ENCODE measurements around the gene DCAKD.

The DCAKD gene

GRCh38 chr17:45077643-45078042, 26.2 kb upstream of the DCAKD start:
- H3K36me3 ChIP-seq (replicated peaks; ENCODE audit: insufficient read depth, low read length) = peaks cover 6% of the 10 kb centered on the region; the same call in 1 of the 2 replicates
- H3K79me2 ChIP-seq (ENCODE audit: low read length) = peaks cover 79% of the 10 kb centered on the region
- H4K20me1 ChIP-seq (ENCODE audit: insufficient read depth, low read length) = 0 out of 2 replicates have a peak, but pooled peaks cover 7% of the 10 kb centered on the region
- no peak overlapping the region for H3K4me3 ChIP-seq (ENCODE audit: low read length)
- H3K27me3 ChIP-seq (replicated peaks; ENCODE audit: insufficient read depth, low read length) = no peaks in the 10 kb centered on the region
- no peaks in the 10 kb centered on the region for H3K4me1 ChIP-seq (ENCODE audit: low read length)
- no peak overlapping the region for H3K27ac ChIP-seq (ENCODE audit: low read length)
- H3K9ac ChIP-seq (ENCODE audit: low read length) = no peak overlapping the region
- no peaks in the 10 kb centered on the region for H3K9me2 ChIP-seq (replicated peaks; ENCODE audit: insufficient read depth, low read length)
- no peaks in the 10 kb centered on the region for H3F3A ChIP-seq (ENCODE audit: insufficient read depth, low read length)
- no peak overlapping the region for H2AFZ ChIP-seq (ENCODE audit: low read length)
- no peak overlapping the region for H3K4me2 ChIP-seq (ENCODE audit: low read depth, low read length)
- no peak for DNase-seq
- H3K9me3 ChIP-seq (replicated peaks; ENCODE audit: insufficient read depth, low read length) = no peaks in the 10 kb centered on the region
- TF ChIP-seq EZH2 (optimal IDR thresholded peaks at IDR 0.05; ENCODE audit: low read depth, low read length) (no peak), CTCF (IDR thresholded peaks at IDR 0.05; ENCODE audit: low read length) (no peak), EZH2phosphoT487 (IDR thresholded peaks at IDR 0.05; ENCODE audit: low read length) (no peak)

- TF ChIP-seq EZH2phosphoT487 (IDR thresholded peaks at IDR 0.05; ENCODE audit: low read length) (no peak), EZH2 (optimal IDR thresholded peaks at IDR 0.05; ENCODE audit: low read depth, low read length) (no peak), CTCF (IDR thresholded peaks at IDR 0.05; ENCODE audit: low read length) (no peak)
- no peak for DNase-seq
- Histone ChIP-seq H4K20me1 (ENCODE audit: insufficient read depth, low read length) (0 out of 2 replicates have a peak, but pooled peaks cover 7% of the 10 kb centered on the region), H3K79me2 (ENCODE audit: low read length) (peaks cover 94% of the 10 kb centered on the region), H3K36me3 (replicated peaks; ENCODE audit: insufficient read depth, low read length) (peaks cover 10% of the 10 kb centered on the region; the same call in 1 of the 2 replicates), H2AFZ (ENCODE audit: low read length) (no peak overlapping the region), H3K9ac (ENCODE audit: low read length) (no peak overlapping the region), H3K27ac (ENCODE audit: low read length) (no peak overlapping the region), H3K9me3 (replicated peaks; ENCODE audit: insufficient read depth, low read length) (no peaks in the 10 kb centered on the region), H3K27me3 (replicated peaks; ENCODE audit: insufficient read depth, low read length) (no peaks in the 10 kb centered on the region), H3K9me2 (replicated peaks; ENCODE audit: insufficient read depth, low read length) (no peaks in the 10 kb centered on the region), H3K4me2 (ENCODE audit: low read depth, low read length) (no peak overlapping the region), H3K4me3 (ENCODE audit: low read length) (no peak overlapping the region), H3K4me1 (ENCODE audit: low read length) (no peaks in the 10 kb centered on the region), H3F3A (ENCODE audit: insufficient read depth, low read length) (no peaks in the 10 kb centered on the region)
These were observed 22.1 kb upstream of the DCAKD start for GRCh38 chr17:45073414-45074070.

- no peak for TF ChIP-seq EZH2phosphoT487 (IDR thresholded peaks at IDR 0.05; ENCODE audit: low read length)
These were observed 19.4 kb upstream of the DCAKD start for GRCh38 chr17:45070809-45071208.

GRCh38 chr17:45070001-45070400, 18.6 kb upstream of the DCAKD start:
- Histone ChIP-seq H3K4me1 (ENCODE audit: low read length) (no peaks in the 10 kb centered on the region), H3K9me2 (replicated peaks; ENCODE audit: insufficient read depth, low read length) (no peaks in the 10 kb centered on the region), H4K20me1 (ENCODE audit: insufficient read depth, low read length) (peaks cover 6% of the 10 kb centered on the region; the same call in 1 of the 2 replicates), H3K27me3 (replicated peaks; ENCODE audit: insufficient read depth, low read length) (no peaks in the 10 kb centered on the region), H3K4me3 (ENCODE audit: low read length) (no peak overlapping the region), H3K79me2 (ENCODE audit: low read length) (peaks cover 95% of the 10 kb centered on the region), H3K4me2 (ENCODE audit: low read depth, low read length) (no peak overlapping the region), H2AFZ (ENCODE audit: low read length) (no peak overlapping the region), H3K27ac (ENCODE audit: low read length) (no peak overlapping the region), H3F3A (ENCODE audit: insufficient read depth, low read length) (no peaks in the 10 kb centered on the region), H3K36me3 (replicated peaks; ENCODE audit: insufficient read depth, low read length) (peaks cover 10% of the 10 kb centered on the region; the same call in 1 of the 2 replicates), H3K9me3 (replicated peaks; ENCODE audit: insufficient read depth, low read length) (no peaks in the 10 kb centered on the region), H3K9ac (ENCODE audit: low read length) (no peak overlapping the region)
- TF ChIP-seq EZH2phosphoT487 (IDR thresholded peaks at IDR 0.05; ENCODE audit: low read length) (no peak), EZH2 (optimal IDR thresholded peaks at IDR 0.05; ENCODE audit: low read depth, low read length) (no peak)
- DNase-seq = no peak

More at GRCh38 chr17:45070809-45071208, 19.4 kb upstream of the DCAKD start:
- Histone ChIP-seq H3K4me2 (ENCODE audit: low read depth, low read length) (no peak overlapping the region), H3K4me3 (ENCODE audit: low read length) (no peak overlapping the region), H3K9ac (ENCODE audit: low read length) (no peak overlapping the region), H4K20me1 (ENCODE audit: insufficient read depth, low read length) (peaks cover 3% of the 10 kb centered on the region; the same call in 1 of the 2 replicates), H3K79me2 (ENCODE audit: low read length) (peaks cover 94% of the 10 kb centered on the region), H2AFZ (ENCODE audit: low read length) (no peak overlapping the region), H3K9me2 (replicated peaks; ENCODE audit: insufficient read depth, low read length) (no peaks in the 10 kb centered on the region), H3K9me3 (replicated peaks; ENCODE audit: insufficient read depth, low read length) (no peaks in the 10 kb centered on the region), H3K4me1 (ENCODE audit: low read length) (no peaks in the 10 kb centered on the region), H3K27me3 (replicated peaks; ENCODE audit: insufficient read depth, low read length) (no peaks in the 10 kb centered on the region), H3K36me3 (replicated peaks; ENCODE audit: insufficient read depth, low read length) (peaks cover 10% of the 10 kb centered on the region; the same call in 1 of the 2 replicates), H3K27ac (ENCODE audit: low read length) (no peak overlapping the region), H3F3A (ENCODE audit: insufficient read depth, low read length) (no peaks in the 10 kb centered on the region)
- no peak for DNase-seq

All from MM.1S (cell line).